Cardiac fibroblast (primary cell): Measurements from ENCODE around the gene OS9.
"Not testable (repeated sequence)": the region's sequence is repeated elsewhere in the genome, so short reads cannot be mapped to it uniquely, and the experiment has no call there.

Source experiments
- DNase-seq, 2 donors: peaks; one replicate each; pipeline versions ENCODE4 v3.0.0 to v3.0.0-alpha.2; 2010; ENCODE audit warnings: low read depth in 2 of 2
- H3K4me3 ChIP-seq, 2 donors: replicated peaks in 1 of 2; 1 replicate in 1 of 2; 2 replicates in 1 of 2; pipeline ENCODE4 v1.5.1; 2011; ENCODE audit warnings: low read depth in 2 of 2, low read length in 2 of 2, mild to moderate bottlenecking in 2 of 2, moderate library complexity in 1 of 2
- TF ChIP-seq, protein P1 (sequence below): IDR thresholded peaks from one replicate; pipeline ENCODE4 v1.5.1; 2011; ENCODE audit warnings: low read depth, mild to moderate bottlenecking, low read length, inconsistent platforms

OS9 gene

GRCh38 chr12:57693659-57694458 lies at the start of gene OS9:
Gene OS9, plus strand, starts transcription at chr12:57694132. Its CDS starts 30 bp downstream, at chr12:57694162.
- peak; percentile 100 for DNase-seq
- TF ChIP-seq, protein P1, sequence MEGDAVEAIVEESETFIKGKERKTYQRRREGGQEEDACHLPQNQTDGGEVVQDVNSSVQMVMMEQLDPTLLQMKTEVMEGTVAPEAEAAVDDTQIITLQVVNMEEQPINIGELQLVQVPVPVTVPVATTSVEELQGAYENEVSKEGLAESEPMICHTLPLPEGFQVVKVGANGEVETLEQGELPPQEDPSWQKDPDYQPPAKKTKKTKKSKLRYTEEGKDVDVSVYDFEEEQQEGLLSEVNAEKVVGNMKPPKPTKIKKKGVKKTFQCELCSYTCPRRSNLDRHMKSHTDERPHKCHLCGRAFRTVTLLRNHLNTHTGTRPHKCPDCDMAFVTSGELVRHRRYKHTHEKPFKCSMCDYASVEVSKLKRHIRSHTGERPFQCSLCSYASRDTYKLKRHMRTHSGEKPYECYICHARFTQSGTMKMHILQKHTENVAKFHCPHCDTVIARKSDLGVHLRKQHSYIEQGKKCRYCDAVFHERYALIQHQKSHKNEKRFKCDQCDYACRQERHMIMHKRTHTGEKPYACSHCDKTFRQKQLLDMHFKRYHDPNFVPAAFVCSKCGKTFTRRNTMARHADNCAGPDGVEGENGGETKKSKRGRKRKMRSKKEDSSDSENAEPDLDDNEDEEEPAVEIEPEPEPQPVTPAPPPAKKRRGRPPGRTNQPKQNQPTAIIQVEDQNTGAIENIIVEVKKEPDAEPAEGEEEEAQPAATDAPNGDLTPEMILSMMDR: peak; percentile 78
- peak within 1 kb of the TSS; percentile 86 to 98 for H3K4me3 ChIP-seq

DNA sequence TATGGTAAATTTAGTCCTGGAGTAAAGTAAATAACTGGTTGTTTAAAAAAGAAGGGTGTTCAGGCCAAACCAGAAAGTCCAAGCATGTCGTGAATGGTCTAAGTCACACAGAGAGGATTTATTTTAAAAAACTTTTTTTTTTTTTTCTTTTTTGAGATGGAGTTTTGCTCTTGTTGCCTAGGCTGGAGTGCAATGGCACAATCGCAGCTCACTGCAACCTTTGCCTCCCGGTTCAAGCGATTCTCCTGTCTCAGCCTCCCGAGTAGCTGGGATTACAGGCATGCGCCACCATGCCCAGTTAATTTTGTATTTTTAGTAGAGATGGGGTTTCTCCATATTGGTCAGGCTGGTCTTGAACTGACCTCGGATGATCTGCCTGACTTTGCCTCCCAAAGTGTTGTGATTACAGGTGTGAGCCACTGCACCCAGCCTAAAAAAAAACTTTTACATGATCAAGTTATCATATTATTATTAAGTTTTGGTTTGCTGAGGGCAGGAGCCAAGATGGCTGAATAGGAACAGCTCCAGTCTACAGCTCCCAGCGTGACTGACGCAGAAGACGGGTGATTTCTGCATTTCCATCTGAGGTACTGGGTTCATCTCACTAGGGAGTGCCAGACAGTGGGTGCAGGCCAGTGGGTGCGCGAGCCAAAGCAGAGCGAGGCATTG lies 47.8 kb upstream of the OS9 start:
- peak in 1 of 2 donors; percentile 48 for DNase-seq
- H3K4me3 ChIP-seq: not testable (repeated sequence)

DNA sequence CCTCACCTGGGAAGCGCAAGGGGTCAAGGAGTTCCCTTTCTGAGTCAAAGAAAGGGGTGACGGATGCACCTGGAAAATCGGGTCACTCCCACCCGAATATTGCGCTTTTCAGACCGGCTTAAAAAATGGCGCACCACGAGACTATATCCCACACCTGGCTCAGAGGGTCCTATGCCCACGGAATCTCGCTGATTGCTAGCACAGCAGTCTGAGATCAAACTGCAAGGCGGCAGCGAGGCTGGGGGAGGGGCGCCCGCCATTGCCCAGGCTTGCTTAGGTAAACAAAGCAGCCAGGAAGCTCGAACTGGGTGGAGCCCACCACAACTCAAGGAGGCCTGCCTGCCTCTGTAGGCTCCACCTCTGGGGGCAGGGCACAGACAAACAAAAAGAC lies 47.3 kb upstream of the OS9 start:
- H3K4me3 ChIP-seq, DNase-seq: not testable (repeated sequence)

DNA sequence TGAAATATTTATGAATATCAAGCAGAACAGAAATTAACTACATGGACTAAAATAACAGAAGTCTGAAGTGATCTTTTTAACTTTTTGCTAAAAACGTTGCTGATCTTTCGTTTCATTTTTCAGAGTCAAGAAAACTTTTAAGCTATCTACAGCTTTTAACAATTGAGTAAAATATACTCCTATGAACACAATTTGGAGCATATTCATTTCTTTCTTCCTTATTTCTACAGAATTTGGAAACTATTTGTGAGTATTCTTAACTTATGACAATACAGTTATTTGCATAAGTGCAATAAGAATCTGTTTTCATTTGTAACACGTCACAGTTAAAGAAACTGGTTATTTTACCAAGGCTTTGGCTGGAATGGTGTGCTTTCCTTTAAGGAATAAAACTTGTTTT lies 39.9 kb upstream of the OS9 start:
- TF ChIP-seq, protein P1: no peak
- H3K4me3 ChIP-seq: no peak overlapping the region
- DNase-seq: no peak

GRCh38 chr12:57655541-57656240 lies 38.2 kb upstream of the OS9 start:
- no peak for DNase-seq
- H3K4me3 ChIP-seq: no peak overlapping the region
- TF ChIP-seq, protein P1: no peak

- not testable (repeated sequence) for DNase-seq, H3K4me3 ChIP-seq
These were observed 37.5 kb upstream of the OS9 start for GRCh38 chr12:57656408-57656807.

- TF ChIP-seq, protein P1: no peak
- DNase-seq: peak; percentile 64 to 75
- no peak overlapping the region for H3K4me3 ChIP-seq
These were observed 36.2 kb upstream of the OS9 start for GRCh38 chr12:57657744-57658143.

- H3K4me3 ChIP-seq: no peak overlapping the region
- no peak for DNase-seq
- TF ChIP-seq, protein P1: no peak
These were observed 35.0 kb upstream of the OS9 start for GRCh38 chr12:57658890-57659289.
